OCI-M1 (cell line): ENCODE data around the gene TANGO2.

Experiments
- DNase-seq: peaks from one replicate; lab custom pipeline; 2025; lab: John Stamatoyannopoulos, UW

The TANGO2 gene

GRCh38 chr22:20088263-20088648, 67.3 kb downstream of the TANGO2 start:
- DNase-seq, result no peak

- DNase-seq, result no peak
These were observed 68.5 kb downstream of the TANGO2 start for GRCh38 chr22:20089226-20089976.

DNA sequence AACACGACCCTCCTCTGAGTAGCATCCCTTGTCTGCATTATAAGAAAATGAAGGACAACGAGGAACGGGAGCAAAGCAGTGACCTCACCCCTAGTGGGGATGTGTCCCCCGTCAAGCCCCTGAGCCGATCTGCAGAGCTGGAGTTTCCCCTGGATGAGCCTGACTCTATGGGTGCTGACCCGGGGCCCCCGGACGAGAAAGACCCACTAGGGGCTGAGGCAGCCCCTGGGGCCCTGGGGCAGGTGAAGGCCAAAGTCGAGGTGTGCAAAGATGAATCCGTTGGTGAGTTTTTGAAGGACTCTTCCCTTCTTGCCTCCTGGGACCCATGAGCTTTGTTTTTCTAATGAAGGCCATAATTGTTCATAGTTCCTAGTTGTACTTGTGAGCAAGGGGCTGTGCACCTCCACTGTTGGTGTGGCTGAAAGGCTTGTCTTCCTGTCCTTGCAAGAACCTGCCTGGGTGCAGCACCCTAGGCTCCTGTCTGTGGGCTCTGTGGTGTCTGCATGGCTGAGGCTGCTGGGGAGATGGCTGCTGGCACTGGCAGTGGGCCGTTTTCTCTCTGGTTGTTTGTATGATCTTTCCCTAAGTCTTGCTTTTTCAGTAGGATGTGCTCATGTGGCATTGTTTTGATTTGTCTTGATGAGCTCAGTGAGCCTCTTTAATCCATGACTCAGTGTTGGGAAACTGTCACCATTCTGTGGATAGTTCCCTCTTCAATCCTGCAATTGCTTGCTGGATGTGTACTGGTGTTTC, 69.2 kb downstream of the TANGO2 start:
- no peak for DNase-seq

- no peak for DNase-seq
These were observed 69.9 kb downstream of the TANGO2 start for GRCh38 chr22:20090730-20091240.

DNA sequence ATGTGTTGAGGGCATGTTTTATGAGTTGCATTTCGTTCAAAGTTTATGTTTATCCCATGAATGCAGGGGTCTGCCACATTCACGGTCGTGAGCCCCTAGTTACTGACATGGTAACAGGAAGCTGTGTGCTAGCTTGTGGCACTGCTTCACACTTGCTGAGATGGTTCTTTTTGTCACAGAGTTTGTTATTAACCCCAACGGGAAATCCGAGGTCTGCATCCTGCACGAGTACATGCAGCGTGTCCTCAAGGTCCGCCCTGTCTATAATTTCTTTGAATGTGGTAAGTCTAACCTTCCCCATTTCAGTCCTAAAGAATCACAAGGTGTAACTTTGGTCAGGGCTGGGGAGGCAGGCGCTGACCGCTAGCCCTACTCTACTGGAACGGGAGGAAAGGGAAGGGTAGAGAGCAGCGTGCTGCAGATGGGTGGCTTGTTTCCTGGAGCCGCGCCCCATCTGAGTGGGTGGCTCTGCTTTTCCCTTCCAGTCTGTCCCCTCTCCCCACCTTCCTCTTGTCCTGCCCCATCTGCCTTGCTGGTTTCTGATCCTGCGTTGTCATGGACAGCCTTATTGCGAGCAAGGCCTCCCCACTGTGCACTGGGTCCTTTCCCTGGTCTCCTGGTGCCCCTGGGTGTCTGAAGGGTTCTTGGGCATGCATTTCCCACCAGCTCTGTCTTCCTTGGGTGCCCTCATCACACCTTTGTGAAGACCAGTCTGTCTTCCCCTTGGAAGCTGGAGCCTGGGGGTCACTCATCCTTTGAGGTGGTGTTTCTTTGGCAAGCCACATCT, 71.0 kb downstream of the TANGO2 start:
- no peak for DNase-seq

GRCh38 chr22:20092477-20092854, 71.6 kb downstream of the TANGO2 start:
- no peak for DNase-seq

DNA sequence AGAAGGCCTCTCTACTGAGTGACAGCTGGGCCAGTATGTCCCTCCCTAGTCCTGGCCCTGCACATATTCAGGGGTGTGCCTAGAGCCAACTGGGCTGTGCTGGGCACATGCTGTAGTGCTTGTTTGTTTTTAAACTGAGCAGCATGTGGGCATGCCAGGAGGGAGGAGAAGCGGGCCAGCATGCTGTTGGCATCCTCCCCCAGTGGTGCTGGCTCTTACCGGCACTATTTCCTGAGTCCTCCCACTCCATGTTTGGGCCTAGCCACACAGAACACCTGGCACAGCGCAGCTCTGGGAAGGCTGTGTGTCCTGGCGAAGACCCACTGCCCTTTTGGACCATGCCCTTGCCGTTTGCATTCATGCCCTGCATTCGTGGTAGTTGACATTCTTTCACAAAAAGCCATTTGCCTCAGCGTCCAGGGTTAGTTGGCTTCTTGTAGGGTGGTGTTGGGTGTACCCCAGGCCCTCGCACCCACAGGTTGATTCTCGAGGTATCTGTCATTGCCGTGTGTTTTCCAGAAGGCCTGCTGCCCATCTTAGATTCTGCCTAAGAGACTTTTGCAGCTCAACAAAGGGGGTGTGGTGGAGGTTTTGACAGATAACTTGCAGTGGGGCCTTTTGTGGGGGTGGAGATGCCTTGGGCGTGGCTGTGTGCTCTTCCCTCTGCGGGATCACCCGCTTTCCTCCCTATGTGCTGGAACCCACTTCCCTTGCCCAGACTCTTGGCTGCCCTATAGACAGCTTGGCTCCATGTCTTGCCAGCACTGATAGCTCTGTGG, 72.7 kb downstream of the TANGO2 start:
- DNase-seq, result no peak

DNA sequence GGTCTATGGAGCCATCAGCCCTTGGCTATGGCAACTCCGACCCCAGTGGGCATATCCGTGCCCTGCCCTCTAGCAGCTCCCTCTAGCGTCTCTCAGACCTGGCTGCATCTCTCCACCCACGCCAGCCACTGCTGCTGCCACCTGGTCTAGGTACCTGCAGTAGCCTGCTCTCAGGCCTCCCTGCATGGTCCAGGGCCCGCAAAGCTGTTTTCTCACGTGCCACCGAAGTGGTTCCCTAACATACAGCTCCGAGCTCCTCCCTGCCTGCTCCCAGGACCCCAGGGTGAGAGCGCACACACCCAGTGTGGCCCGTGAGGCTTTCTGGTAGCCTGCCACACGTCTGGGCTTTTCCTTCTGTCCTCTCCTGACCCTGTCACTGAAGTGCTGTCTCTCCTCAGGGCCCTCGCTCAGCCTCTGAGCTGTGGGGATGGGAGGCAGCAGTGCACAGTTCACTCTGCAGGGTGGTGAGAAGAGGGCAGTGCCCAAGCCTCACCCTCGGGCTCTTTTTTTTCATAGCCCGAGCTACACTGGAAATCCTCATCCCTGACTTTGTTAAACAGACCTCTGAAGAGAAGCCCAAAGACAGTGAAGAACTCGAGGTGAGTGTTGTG, 73.4 kb downstream of the TANGO2 start:
- no peak for DNase-seq

DNA sequence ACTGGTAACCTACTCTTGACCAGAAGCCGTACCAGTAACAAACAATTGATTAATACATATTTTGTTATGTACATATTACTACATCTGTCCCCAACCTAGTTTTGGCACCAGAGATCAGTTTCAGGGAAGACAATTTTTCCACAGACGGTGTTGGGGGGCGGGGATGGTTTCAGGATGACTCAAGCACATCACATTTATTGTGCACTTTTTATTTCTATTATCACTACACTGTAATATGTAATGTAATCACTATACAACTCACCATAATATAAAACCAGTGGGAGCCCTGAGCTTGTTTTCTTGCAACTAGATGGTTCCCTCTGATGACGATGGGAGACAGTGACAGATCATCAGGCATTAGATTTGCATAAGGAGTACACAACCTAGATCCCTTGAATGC, 74.6 kb downstream of the TANGO2 start:
- no peak for DNase-seq

- DNase-seq, result no peak
These were observed 75.9 kb downstream of the TANGO2 start for GRCh38 chr22:20096574-20097420.

DNA sequence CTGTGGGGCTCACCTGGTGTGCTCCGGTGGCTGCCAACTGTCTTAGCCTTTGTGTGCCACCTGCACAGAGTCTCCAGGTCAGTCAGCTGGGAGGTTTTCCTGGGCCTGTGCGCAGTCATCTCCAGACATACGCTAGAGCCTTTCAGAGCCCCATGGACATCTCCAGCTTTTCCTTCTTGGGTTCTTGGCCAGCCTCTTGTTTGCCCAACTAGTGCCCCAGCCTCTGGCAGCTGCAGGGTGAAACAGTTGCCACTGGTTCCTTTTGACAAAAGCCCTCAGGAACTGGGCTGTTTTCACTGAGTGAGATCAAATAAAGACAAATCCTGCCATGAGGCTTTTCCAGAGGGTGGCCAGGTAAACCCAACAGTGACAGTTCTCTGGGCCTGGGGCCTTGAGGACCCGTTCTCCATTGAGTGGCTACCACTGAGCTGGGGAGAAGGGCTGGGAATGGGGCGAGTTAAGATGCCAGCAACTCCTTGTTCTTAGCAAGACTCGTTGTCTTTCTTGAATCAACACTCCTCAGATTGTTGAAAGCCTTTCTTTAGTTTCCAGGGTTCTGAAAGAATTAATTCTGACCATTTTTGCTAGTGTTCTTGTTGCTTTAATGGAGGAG, 78.3 kb downstream of the TANGO2 start:
- no peak for DNase-seq

DNA sequence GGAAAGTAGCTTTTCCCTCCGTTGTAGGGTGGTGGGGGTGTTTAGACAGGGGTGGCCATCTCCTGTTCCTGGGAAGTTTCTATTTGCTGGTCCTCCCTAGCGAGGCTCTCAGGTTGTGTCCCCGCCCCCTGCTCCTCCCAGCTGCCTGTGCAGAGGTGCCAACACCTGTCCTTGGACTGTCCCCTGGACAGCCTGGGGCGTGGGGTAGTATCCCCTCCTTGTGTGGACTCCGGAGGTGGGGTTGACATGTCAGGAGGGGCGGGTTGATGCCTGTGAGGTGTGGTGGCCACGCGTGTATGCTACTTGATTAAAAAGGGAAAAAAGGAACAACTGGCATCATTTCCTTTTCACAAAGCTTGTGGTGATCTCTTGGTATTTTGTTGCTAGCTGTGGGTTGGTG, 80.7 kb downstream of the TANGO2 start:
- DNase-seq, result no peak

DNA sequence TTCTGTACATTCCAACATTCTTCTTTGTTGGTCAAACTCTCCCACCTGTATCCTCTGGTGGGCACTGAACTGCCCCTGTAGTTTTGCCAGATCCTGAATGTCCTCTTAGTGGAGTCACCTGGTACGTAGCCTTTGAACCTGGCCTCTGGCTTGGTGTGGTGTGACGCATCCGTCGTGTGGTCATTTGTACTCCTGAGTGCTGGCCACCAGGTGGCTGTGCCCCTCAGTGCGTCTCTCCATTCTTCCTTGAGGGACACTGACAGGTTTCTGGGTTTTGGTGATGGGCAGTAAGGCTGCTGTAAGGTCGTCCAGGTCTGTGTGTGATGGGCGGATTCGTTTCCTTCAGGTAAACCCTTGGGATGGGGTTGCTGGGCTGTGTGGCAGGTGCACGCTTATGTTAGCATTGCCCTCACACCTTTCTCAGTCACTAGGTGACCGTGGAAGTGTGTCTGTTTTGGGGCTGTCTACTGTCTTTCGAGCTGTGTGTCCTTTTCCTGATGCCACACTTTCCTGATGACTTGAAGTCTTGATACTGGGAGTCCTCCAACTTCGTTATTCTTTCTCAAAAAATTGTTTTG, 81.4 kb downstream of the TANGO2 start:
- no peak for DNase-seq

DNA sequence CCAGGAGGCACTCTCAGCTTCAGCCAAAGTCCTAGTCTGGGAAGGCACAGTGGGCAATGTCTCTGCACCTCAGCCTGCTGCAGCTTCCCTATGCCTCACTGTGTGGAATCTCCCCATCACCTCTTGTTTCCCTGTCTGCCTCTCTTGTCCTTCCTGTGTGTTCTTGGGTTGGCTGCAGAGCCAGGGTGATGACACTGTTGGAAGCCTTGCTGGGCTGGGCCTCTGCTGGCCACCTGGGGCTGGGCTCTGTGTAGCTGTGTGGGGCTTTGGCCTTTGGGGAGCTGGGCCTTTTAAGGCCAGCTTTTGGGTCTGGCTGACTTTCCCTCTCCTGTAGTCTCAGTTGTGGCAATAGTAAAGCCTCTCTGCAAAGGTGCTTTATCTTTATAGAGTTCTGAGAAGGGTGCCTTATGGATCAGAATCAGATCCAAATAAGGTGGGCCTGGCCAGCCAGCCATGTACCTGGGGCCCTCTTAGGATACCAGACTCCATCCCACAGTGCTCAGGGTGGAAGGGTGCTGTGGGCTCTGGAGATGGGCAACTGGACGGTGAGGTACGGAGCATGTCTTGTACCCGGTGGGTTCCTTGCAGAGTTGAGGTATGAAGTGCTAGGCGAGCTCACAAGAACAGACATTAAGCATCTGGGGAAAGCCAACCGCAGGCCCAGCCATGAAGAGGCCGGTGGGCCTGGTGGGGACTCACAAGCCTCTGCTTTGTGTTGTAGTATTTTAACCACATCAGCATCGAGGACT, 84.7 kb downstream of the TANGO2 start:
- DNase-seq, result no peak

DNA sequence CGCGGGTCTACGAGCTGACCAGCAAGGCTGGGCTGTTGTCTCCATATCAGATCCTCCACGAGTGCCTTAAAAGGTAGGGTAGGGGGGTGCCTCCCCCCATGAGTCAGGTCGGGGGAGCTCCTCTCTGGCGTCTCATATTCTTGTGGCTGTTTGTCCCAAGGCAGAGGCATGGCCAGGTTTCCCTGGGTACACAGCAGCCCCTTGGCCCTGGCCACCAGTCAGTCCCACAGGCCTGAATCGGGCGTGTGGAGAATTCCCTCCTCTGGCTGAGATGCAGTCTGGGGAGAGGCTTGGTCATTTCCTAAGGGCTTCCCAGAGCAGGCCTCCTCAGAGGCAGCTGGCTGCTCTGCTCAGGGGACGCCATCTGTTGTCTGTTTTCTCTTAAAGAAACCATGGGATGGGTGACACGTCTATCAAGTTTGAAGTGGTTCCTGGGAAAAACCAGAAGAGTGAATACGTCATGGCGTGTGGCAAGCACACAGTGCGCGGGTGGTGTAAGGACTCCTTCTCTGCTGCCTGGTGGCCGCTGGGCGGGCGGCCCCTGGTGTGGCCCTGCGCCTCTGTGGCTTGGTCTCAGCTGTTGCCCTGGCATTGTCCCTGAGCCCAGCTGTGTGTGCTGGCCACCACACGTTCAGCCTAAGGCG, 85.4 kb downstream of the TANGO2 start:
- DNase-seq, result no peak

DNA sequence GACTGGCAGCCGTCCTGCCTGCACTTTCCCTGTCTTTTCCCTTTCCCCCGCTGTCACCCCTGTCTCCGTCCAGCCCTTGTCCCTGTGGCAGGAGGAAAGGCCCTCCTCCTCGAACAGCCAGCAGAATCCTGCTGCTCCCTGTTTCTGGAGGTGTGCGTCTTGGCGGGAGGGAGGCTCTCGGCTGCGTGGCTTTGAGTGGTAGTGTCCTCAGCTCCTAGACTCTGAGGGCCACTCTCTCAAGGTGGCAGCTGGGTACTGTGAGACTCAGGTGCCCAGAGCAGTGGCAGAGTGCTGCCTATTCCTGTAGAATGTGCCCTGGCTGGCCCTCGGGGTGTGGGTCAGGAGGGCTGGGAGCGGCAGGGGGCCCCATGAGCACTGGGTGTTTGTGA, 85.9 kb downstream of the TANGO2 start:
- DNase-seq, result no peak

DNA sequence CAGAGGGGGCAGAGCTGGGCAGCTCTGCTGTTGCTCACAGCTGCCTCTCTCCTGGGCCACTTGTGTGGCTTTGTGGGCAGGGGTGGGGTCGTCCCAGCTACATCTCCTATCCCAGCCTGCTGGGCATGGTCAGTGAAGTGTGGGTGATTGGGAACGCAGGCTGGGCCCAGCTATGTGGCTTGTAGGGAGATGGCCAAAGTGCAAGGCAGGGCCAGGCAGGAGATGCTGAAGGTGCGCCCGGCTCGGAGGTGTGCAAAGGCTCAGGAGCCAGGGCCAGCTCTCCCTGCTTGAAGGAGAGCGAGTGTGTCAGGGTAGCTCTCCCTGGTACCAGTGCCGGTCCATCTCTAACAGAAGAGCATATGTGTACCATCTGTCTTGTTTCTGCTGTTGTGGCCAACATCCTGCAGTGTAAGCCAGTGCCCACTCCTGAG, 86.6 kb downstream of the TANGO2 start:
- no peak for DNase-seq

DNA sequence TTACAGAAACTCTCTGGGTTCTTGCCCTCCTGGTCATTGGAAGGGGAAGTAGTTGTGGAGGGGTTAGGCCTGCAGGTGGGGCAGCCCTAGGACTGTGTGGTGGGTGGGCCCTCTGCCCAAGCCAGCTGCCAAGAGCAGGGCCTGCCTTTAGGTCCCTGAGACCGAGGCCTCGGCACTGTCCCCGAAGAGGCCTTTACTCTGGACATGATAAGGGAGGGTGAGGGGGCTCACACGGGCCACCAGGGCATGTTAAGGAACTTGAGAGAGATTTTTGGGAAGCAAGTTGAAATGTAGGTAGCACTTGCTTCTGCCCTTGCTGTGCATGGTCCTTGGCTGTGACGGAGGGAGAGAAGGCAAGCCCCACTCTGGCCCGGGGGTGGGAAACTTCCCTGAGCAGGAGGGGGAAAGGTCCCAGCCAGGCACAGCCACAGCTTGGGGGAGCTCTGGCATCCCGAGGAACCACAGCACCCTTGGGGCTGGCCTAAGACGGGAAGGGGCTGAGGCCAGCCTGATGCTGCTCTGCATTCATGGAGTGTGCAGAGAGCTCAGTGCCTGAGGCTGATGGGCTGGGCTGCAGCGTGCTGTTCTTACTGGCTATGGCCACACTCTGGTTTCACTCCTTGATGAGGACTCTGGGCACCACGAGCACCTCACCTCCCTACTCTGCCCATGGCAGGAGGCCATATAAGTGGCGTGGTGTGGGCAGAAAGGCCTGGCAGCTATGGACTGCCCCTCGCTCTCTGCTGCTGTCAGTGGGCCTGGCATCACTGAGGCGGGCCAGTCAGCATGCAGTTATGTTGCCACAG, 87.2 kb downstream of the TANGO2 start:
- no peak for DNase-seq
